Measurements from ENCODE around the gene HTR5A.

Gene HTR5A

GRCh38 chr7:155093596-155093995 is 23.5 kb downstream of the HTR5A start:
- no peak for DNase-seq

GRCh38 chr7:155094636-155095135 is 24.6 kb downstream of the HTR5A start:
- no peak for DNase-seq

GRCh38 chr7:155097338-155097737 is 27.2 kb downstream of the HTR5A start:
- no peak for DNase-seq

- no peak for DNase-seq
Measured at GRCh38 chr7:155103839-155104238, 33.7 kb downstream of the HTR5A start.

GRCh38 chr7:155104913-155105312 is 34.8 kb downstream of the HTR5A start:
- no peak for DNase-seq

- no peak for DNase-seq
Measured at GRCh38 chr7:155106356-155106755, 36.2 kb downstream of the HTR5A start.

- DNase-seq: no peak
Measured at GRCh38 chr7:155107126-155107525, 37.0 kb downstream of the HTR5A start.

- no peak for DNase-seq
Measured at GRCh38 chr7:155108144-155108901, 38.2 kb downstream of the HTR5A start.

- DNase-seq: no peak
Measured at GRCh38 chr7:155109121-155109520, 39.0 kb downstream of the HTR5A start.

- DNase-seq: no peak
Measured at GRCh38 chr7:155115288-155115687, 45.2 kb downstream of the HTR5A start.

GRCh38 chr7:155119801-155120382 is 49.8 kb downstream of the HTR5A start:
- DNase-seq: no peak

GRCh38 chr7:155120460-155120859 is 50.3 kb downstream of the HTR5A start:
- no peak for DNase-seq

- DNase-seq: no peak
Measured at GRCh38 chr7:155122831-155123230, 52.7 kb downstream of the HTR5A start.

- DNase-seq: no peak
Measured at GRCh38 chr7:155123413-155123812, 53.3 kb downstream of the HTR5A start.

GRCh38 chr7:155124706-155125105 is 54.6 kb downstream of the HTR5A start:
- DNase-seq: no peak

GRCh38 chr7:155129186-155129585 is 59.1 kb downstream of the HTR5A start:
- DNase-seq: no peak

- DNase-seq: no peak
Measured at GRCh38 chr7:155129789-155130188, 59.7 kb downstream of the HTR5A start.

GRCh38 chr7:155130493-155130892 is 60.4 kb downstream of the HTR5A start:
- DNase-seq: no peak

GRCh38 chr7:155131090-155131489 is 61.0 kb downstream of the HTR5A start:
- no peak for DNase-seq

- DNase-seq: no peak
Measured at GRCh38 chr7:155132431-155132830, 62.3 kb downstream of the HTR5A start.

GRCh38 chr7:155136619-155137243 is 66.6 kb downstream of the HTR5A start:
- no peak for DNase-seq
